ENCODE data around the gene FOXD4L4.
"Not testable (repeated sequence)": the region's sequence is repeated elsewhere in the genome, so short reads cannot be mapped to it uniquely, and the experiment has no call there.

Gene FOXD4L4
- total RNA-seq, result 0 reads per million in 2 donors

DNA sequence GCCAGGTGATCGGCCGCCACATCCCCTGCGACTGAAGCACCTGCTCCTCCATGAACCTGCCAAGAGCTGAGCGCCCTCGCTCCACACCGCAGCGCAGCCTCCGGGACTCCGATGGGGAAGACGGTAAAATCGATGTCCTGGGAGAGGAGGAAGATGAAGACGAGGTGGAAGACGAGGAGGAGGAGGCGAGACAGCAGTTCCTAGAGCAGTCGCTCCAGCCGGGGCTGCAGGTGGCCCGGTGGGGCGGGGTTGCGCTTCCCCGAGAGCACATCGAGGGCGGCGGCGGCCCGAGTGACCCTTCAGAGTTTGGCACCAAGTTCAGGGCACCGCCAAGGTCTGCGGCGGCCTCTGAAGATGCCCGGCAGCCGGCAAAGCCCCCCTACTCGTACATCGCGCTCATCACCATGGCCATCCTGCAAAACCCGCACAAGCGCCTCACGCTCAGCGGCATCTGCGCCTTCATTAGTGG is at the start of gene FOXD4L4:
Gene FOXD4L4 (plus strand): TSS at position 51 of the 469 bp plus-strand sequence. CDS start 0 bp downstream, at position 51.
- DNase-seq, result not testable (repeated sequence)

DNA sequence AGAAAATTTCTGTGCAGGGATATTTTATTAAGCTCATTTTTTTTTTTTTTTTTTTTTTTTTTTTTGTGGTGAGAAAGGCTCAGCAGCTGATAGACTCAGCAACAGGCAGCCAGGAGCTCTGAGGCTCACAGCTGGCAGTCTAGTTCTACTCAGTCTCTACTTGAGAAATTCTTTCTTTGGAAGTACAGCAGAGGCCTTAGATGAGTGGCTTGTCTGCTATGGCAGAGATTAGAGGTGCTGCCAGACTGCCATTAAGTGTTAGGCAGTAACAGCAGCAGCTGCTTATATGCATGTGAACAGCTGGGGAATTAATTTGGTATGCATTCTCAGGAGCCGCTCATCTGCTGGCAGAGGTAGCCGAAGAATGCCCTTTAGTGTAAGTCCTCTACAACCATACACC is 33.4 kb upstream of the FOXD4L4 start:
- not testable (repeated sequence) for DNase-seq

DNA sequence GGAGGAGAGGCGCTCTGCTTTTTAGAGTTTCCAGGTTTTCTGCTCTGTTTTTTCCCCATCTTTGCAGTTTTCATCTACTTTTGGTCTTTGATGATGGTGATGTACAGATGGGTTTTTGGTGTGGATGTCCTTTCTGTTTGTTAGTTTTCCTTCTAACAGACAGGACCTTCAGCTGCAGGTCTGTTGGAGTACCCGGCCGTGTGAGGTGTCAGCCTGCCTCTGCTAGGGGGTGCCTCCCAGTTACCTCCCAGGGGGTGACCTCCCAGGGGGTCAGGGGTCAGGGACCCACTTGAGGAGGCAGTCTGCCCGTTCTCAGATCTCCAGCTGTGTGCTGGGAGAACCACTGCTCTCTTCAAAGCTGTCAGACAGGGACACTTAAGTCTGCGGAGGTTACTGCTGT is 22.5 kb upstream of the FOXD4L4 start:
- DNase-seq, result not testable (repeated sequence)

DNA sequence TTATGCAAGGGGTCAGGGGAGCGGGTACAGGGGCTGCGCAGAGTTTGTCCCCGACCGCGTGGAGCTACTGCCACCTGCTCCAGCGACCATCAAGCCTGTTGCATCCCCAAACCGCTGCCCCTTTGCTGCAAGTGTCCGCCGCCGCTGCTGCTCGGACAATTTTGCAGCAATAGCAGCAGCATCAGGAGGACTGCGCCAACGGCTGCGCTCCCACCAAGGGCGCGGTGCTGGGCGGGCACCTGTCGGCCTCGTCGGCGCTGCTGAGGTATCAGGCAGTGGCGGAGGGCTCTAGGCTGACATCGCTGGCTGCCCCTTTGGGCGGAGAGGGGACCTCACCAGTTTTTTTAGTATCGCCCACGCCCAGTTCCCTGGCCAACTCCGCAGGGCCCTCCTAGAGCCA is 1.2 kb downstream of the FOXD4L4 start:
- DNase-seq, result not testable (repeated sequence)

Measured in activated gamma-delta T cell (primary cell).